NCI-H2171 (cell line): Measurements from ENCODE around the gene EIF5.
"Not testable (repeated sequence)": the region's sequence is repeated elsewhere in the genome, so short reads cannot be mapped to it uniquely, and the experiment has no call there.

Experiments used
- DNase-seq: peaks from one replicate; lab custom pipeline; 2025; lab: John Stamatoyannopoulos, UW

EIF5 gene

GRCh38 chr14:103336191-103336590, 2.2 kb downstream of the EIF5 start:
- no peak for DNase-seq

- no peak for DNase-seq
Observed at GRCh38 chr14:103337794-103338193, 3.8 kb downstream of the EIF5 start.

GRCh38 chr14:103339561-103339960, 5.5 kb downstream of the EIF5 start:
- DNase-seq, result no peak

- no peak for DNase-seq
Observed at GRCh38 chr14:103340480-103341212, 6.6 kb downstream of the EIF5 start.

- DNase-seq, result no peak
Observed at GRCh38 chr14:103341250-103342129, 7.5 kb downstream of the EIF5 start.

- no peak for DNase-seq
Observed at GRCh38 chr14:103343164-103343879, 9.3 kb downstream of the EIF5 start.

- DNase-seq, result no peak
Observed at GRCh38 chr14:103343905-103344797, 10.1 kb downstream of the EIF5 start.

- no peak for DNase-seq
Observed at GRCh38 chr14:103346286-103346685, 12.2 kb downstream of the EIF5 start.

- no peak for DNase-seq
Observed at GRCh38 chr14:103347091-103347815, 13.2 kb downstream of the EIF5 start.

- DNase-seq, result no peak
Observed at GRCh38 chr14:103348154-103348553, 14.1 kb downstream of the EIF5 start.

GRCh38 chr14:103349982-103350381, 15.9 kb downstream of the EIF5 start:
- DNase-seq, result no peak

GRCh38 chr14:103353362-103353761, 19.3 kb downstream of the EIF5 start:
- no peak for DNase-seq

- DNase-seq, result no peak
Observed at GRCh38 chr14:103354141-103354540, 20.1 kb downstream of the EIF5 start.

- DNase-seq, result no peak
Observed at GRCh38 chr14:103356024-103356682, 22.1 kb downstream of the EIF5 start.

- DNase-seq, result not testable (repeated sequence)
Observed at GRCh38 chr14:103357552-103357951, 23.5 kb downstream of the EIF5 start.

GRCh38 chr14:103360548-103360947, 26.5 kb downstream of the EIF5 start:
- DNase-seq, result no peak

- DNase-seq, result no peak
Observed at GRCh38 chr14:103361867-103362266, 27.8 kb downstream of the EIF5 start.

- DNase-seq, result no peak
Observed at GRCh38 chr14:103362780-103363179, 28.7 kb downstream of the EIF5 start.

- DNase-seq, result no peak
Observed at GRCh38 chr14:103366741-103367140, 32.7 kb downstream of the EIF5 start.

- DNase-seq, result no peak
Observed at GRCh38 chr14:103367995-103368394, 34.0 kb downstream of the EIF5 start.
